HepG2 (cell line): ENCODE measurements around the gene COG4. TPM values are rescaled to one million over a fixed set of nuclear protein-coding genes. Genes with fewer than 3 reads are reported as not detected.

Experiments used
- ARID4A ChIP-seq: sonication (generic); formaldehyde crosslinking; IDR thresholded peaks from 2 replicates; pipeline ENCODE4 v1.5.0; 2020; ENCODE audit warnings: mild to moderate bottlenecking, missing genetic modification reagents, borderline replicate concordance
- HDAC1 ChIP-seq: sonication (generic); formaldehyde crosslinking; IDR thresholded peaks from 2 replicates; pipeline ENCODE4 v1.5.1; 2020; ENCODE audit warnings: mild to moderate bottlenecking, missing genetic modification reagents
- IKZF5 ChIP-seq: IDR thresholded peaks from 2 replicates; pipeline ENCODE4 v1.6.1; 2018; ENCODE audit warnings: missing genetic modification reagents, mild to moderate bottlenecking, missing compliant biosample characterization
- MTA3 ChIP-seq: sonication (generic); formaldehyde crosslinking; IDR thresholded peaks from 2 replicates; pipeline ENCODE4 v1.4.0; 2020; ENCODE audit warnings: missing genetic modification reagents
- NFRKB ChIP-seq: fragments of 450-650 bp; IDR thresholded peaks from 2 replicates; pipeline ENCODE4 v1.6.1; 2017
- PAF1 ChIP-seq: IDR thresholded peaks from 2 replicates; pipeline ENCODE4 v1.6.1; 2016; ENCODE audit warnings: missing genetic modification reagents, missing compliant biosample characterization
- PRMT3 ChIP-seq: sonication (generic); formaldehyde crosslinking; IDR thresholded peaks from 2 replicates; pipeline ENCODE4 v1.8.1; 2022; ENCODE audit warnings: low read depth, mild to moderate bottlenecking, moderate library complexity, missing genetic modification reagents, borderline replicate concordance
- SIN3A ChIP-seq: IDR thresholded peaks from 2 replicates; pipeline ENCODE4 v1.6.1; 2011; ENCODE audit warnings: low read depth, mild to moderate bottlenecking, control low read depth, low read length, borderline replicate concordance
- SMYD3 ChIP-seq: sonication (generic); formaldehyde crosslinking; IDR thresholded peaks from 2 replicates; pipeline ENCODE4 v1.8.1; 2023; ENCODE audit warnings: mild to moderate bottlenecking, missing genetic modification reagents
- SP4 ChIP-seq: sonication (generic); formaldehyde crosslinking; IDR thresholded peaks from 2 replicates; pipeline ENCODE4 v1.8.1; 2023; ENCODE audit warnings: mild to moderate bottlenecking, missing genetic modification reagents
- SRF ChIP-seq: IDR thresholded peaks from 2 replicates; pipeline ENCODE4 v1.6.1; 2011; ENCODE audit warnings: mild to moderate bottlenecking, low read depth, low read length, moderate library complexity
- TRAFD1 ChIP-seq: sonication (generic); formaldehyde crosslinking; IDR thresholded peaks from 2 replicates; pipeline ENCODE4 v1.5.1; 2020; ENCODE audit warnings: missing genetic modification reagents, mild to moderate bottlenecking, borderline replicate concordance
- ZFP91 ChIP-seq: sonication (generic); formaldehyde crosslinking; IDR thresholded peaks from 2 replicates; pipeline ENCODE4 v1.9.0; 2022; ENCODE audit warnings: missing genetic modification reagents, mild to moderate bottlenecking, borderline replicate concordance
- ZNF275 ChIP-seq: sonication (generic); formaldehyde crosslinking; IDR thresholded peaks from 2 replicates; pipeline ENCODE4 v1.8.0; 2022; ENCODE audit warnings: missing genetic modification reagents, mild to moderate bottlenecking, inconsistent platforms, borderline replicate concordance
- ZNF33B ChIP-seq: sonication (generic); formaldehyde crosslinking; IDR thresholded peaks from 2 replicates; pipeline ENCODE4 v1.5.1; 2020; ENCODE audit warnings: mild to moderate bottlenecking, missing genetic modification reagents
- ZNF639 ChIP-seq: conservative IDR thresholded peaks from 2 replicates; pipeline ENCODE4 v1.6.1; 2018; ENCODE audit warnings: missing genetic modification reagents
- polyA plus RNA-seq, 8 experiments: library from polyadenylated mRNA; depleted of rRNA in 3 of 8; stranded (reverse) in 7 of 8; unstranded in 1 of 8; fragments of >200 nt; fragmentation: Illumina TruSeq in 4 of 8; extraction: Trizol in 4 of 8; gene quantifications; 2 replicates each; pipeline versions ENCODE4 v1.2.1 to v1.2.3, GENCODE V29; 2011 to 2016; ENCODE audit warnings: low read depth in 4 of 8, missing spikeins in 1 of 8, mixed read lengths in 1 of 8; ENCODE audit not compliant: insufficient read depth in 1 of 8
- total RNA-seq, 5 experiments: library from RNA; depleted of rRNA; stranded (reverse); fragments of >200 nt; fragmentation: Illumina TruSeq; extraction: Trizol; gene quantifications; 2 replicates each; pipeline ENCODE4 v1.2.3, GENCODE V29; 2016; ENCODE audit warnings: low read depth in 1 of 5

COG4 gene
- total and polyA plus RNA-seq, 2 of the 13 experiments (the other 11 are each of a cell fraction or from before 2014, with no cell fraction given), result 51.1 to 73.8 TPM

- TF ChIP-seq ARID4A (peak; percentile 82; the same call in 1 of the 2 replicates), ZNF33B (CRISPR knock-in tag) (no peak), SP4 (CRISPR knock-in tag) (peak; percentile 43), ZFP91 (CRISPR knock-in tag) (peak; percentile 77; the same call in 1 of the 2 replicates), ZNF639 (CRISPR knock-in tag) (0 out of 2 replicates have a peak, but pooled peaks have one; percentile 15), MTA3 (CRISPR knock-in tag) (no peak), HDAC1 (CRISPR knock-in tag) (peak; percentile 84), ZNF275 (no peak; the same call in 1 of the 2 replicates), NFRKB (peak; percentile 77), IKZF5 (peak; percentile 71; the same call in 1 of the 2 replicates), SRF (no peak), SIN3A (peak; percentile 47; the same call in 1 of the 2 replicates), SMYD3 (peak; percentile 46; the same call in 1 of the 2 replicates), TRAFD1 (CRISPR knock-in tag) (no peak; the same call in 1 of the 2 replicates), PAF1 (CRISPR knock-in tag) (no peak), PRMT3 (CRISPR knock-in tag) (no peak)
Measured at GRCh38 chr16:70523076-70523742, at the start of gene COG4 (continued).
